GM21447 (cell line): Measurements from ENCODE around the gene PLD1.
A peak's percentile ranks its signal among the peaks of the same experiment; 100 is the strongest.
"Not testable (repeated sequence)": the region's sequence is repeated elsewhere in the genome, so short reads cannot be mapped to it uniquely, and the experiment has no call there.

ENCODE experiments used
- ATAC-seq: cut with Tn5 transposase; IDR thresholded peaks from one replicate; pipeline ENCODE4 v1.9.1; 2021; ENCODE audit not compliant: unreplicated experiment

Gene PLD1

DNA sequence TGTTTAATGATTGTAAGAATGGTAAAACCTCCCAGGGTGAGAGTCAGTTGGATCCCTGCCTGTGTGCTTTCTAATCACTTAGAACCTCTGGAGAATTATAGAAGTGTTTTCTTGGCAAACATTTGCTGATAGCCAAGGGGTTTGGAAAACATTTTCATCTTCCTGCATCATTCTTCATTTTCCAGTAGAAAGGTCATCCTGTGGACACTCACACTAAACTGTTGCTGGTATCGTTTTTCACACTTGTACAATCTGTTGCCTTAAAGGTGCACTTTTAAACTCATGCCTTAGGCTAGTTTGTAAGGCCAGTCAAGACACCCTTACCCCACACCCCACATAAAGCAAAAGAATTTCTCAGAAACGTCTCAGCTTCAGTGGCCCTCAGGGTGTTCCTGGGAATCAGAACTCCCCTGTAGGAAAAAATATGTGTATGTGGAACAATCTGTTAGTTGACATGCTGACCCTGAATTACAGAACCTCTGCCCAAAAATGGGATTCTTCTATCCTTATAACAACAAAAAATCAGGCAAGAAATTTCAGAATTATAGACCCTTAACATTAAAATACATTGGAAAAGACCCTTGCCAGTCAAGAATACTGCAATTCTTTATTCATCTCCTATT lies 5.8 kb upstream of the PLD1 start:
- no peak for ATAC-seq

DNA sequence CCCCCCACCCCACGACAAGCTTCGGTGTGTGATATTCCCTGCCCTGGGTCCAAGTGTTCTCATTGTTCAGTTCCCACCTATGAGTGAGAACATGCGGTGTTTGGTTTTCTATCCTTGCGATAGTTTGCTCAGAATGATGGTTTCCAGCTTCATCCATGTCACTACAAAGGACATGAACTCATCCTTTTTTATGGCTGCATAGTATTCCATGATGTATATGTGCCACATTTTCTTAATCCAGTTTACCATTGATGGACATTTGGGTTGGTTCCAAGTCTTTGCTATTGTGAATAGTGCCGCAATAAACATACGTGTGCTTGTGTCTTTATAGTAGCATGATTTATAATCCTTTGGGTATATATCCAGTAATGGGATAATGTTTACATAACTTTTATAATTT lies 4.4 kb upstream of the PLD1 start:
- ATAC-seq, result not testable (repeated sequence)

DNA sequence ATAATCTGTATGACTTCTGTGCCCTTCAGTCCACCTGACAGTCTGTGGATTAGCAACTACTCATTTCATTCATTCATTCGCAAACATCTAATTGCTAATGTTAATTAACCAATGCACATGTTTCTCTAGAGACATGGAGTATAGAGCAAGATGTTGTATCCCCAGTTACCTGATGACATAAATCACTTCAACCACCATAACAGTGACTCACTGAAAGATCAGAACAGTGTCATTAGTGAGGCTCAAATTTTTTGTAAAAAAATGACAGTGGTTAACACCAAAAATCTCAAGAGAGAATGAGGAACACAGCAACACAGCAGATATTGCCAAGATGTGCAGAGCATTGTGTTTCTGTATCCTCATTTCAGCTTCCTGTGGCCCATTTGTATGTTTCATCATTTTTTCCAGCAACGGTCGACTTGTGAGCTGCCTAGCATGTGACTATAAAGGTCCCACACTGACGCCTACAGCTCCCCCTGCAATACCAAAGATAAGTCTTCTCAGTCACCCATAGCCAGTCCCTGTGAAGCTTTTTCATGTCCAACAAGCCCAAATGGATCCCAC lies 3.7 kb upstream of the PLD1 start:
- ATAC-seq, result peak; percentile 47

DNA sequence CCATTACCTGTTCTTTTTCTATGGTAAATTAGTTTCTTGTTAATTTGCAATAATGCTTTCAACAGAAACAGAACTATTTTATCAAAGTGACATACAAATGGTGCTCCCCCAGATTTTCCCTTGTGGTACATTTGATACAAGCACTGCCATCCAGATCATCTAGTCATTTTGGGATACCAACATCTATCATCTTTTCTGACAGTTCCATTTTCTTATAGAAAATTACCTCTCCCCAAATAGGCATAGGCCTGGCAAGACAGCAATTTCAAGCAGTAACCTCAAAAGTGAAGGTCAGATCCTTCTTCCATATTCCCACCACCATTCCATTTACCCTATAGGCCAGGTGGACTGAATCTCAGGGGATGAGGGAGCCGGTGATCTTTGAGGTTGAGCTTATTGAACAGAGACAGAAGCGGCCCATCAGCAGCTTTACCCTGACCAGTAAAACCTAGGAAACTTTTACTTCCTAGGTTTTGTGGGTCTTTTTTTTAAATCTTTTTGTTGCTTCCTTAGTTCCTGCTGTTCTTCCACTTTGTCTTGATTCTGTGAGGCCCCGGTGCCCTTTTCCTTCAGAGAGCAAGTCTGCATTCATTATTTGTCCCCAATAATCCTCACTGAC lies 3.1 kb upstream of the PLD1 start:
- ATAC-seq, result no peak

DNA sequence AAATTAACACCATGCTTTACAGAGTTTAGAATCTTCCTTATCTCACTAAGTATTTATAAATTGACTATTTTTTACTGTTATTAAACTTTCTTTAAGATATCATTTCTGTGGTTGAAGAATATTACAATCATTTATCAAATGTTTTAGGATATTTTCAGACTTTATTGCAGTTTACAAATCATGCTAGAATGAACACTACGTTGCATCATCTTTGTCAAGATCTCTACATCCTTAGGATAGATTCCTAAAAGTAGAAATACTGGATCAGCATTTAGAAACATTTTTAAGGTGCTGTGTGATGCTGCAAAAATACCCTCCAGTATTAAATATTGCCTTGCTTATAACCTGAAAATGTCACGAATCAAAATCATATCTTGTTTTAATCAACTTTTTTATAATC lies 2.5 kb upstream of the PLD1 start:
- ATAC-seq, result no peak

DNA sequence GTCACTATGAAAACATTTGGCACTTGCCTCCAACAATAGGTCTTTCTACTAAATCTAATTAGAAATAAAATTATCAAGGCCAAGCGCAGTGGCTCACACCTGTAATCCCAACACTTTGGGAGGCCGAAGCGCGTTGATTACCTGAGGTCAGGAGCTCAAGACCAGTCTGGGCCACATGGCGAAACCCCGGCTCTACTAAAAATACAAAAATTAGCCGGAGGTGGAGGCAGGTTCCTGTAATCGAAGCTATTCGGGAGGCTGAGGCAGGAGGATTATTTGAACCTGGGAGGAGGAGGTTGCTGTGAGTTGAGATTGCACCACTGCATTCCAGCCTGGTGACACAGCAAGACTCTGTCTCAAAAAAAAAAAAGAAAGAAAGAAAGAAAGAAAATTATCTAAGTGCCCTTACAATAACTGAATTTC lies 1.6 kb upstream of the PLD1 start:
- ATAC-seq, result no peak

DNA sequence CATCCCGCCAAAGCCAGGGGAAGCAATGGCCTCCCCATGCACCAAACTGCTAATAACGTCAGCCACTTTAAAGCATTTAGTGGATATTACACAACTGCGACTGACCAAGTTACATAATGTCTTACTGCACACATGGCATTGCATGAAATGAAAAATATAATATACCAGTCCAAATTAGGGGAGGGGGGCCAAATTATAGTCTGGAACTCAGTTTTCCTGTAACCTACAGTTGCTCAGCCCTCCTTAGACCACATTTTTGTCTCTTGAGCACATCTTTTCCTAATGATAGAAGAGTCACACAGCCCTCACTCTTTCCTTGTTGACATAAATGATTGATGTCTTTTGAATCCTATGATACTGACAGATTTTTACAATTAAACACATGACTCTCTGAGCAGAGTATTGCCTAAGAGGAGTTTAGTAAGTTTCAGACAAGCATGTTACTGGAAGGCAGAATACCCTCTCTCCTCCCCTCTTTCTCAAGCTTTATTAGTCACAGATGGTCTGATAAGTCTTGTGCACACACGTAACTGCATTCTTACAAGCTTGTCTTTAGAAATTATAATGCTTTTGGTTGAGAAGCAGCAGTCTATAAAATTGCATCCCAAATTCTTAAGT lies 1.1 kb upstream of the PLD1 start:
- ATAC-seq, result no peak

DNA sequence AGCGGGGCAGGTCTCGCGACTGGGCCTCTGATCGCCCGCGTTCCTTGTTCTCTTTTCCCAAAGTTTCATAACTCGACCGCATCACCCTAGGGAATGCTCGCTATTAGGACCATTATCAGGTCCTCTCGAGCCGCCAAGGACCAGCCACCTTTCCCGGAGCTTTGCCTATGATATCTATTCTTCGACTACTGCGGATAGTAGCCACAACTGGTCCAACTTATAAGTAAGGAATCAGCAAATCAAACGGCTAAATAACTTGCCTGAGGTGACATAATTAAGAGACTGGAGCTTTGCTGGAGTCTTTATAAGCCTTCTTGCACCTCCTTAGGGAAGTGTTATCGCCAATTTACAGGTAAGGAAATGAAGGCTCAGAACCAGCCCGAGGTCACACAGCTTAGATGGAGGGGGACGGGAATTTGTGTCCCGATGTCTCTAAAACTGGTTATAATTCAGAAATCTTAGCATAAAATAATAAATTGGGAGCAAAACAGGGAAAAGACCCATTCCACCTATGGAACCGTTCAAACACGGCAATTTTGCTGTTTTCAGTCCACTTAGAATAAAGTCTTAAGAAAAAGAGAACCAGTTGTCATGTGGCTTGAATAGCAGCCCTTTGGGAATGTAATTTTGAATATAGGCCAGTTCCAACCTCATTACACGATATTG lies 479 bp upstream of the PLD1 start:
- no peak for ATAC-seq

DNA sequence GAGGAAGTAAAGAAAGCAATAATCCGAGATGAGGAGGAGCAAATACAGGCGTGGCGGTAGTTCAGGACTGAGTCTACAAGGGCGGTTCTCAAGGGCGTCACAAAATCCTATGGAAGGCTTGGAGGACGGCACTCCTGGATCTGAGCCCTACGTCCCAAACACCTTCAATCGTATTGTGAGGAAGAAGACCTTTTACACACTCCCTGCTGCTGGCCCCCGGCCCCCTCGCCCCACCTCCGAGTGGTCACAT lies 747 bp downstream of the PLD1 start:
- peak; percentile 28 for ATAC-seq

DNA sequence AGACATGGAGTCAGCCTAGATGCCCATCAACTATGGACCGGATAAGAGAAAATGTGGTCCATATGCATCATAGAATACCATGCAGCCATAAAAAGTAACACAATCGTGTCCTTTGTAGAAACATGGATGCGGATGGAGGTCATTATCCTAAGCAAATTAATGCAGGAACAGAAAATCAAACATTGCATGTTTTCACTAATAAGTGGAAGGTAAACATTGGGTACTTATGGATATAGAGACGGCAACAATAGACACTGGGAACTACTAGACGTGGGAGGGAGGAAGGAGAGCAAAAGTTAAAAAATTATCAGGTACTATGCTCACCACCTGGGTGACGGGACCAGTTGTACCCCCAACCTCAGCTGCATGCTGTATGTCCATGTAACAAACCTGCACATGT lies 2.5 kb downstream of the PLD1 start:
- ATAC-seq, result no peak

GRCh38 chr3:171807129-171807675 lies 3.1 kb downstream of the PLD1 start:
- no peak for ATAC-seq

GRCh38 chr3:171806200-171807128 lies 3.8 kb downstream of the PLD1 start:
- ATAC-seq, result no peak

- no peak for ATAC-seq
These were observed 4.6 kb downstream of the PLD1 start for GRCh38 chr3:171805687-171806086.

GRCh38 chr3:171804618-171805389 lies 5.5 kb downstream of the PLD1 start:
- ATAC-seq, result no peak

DNA sequence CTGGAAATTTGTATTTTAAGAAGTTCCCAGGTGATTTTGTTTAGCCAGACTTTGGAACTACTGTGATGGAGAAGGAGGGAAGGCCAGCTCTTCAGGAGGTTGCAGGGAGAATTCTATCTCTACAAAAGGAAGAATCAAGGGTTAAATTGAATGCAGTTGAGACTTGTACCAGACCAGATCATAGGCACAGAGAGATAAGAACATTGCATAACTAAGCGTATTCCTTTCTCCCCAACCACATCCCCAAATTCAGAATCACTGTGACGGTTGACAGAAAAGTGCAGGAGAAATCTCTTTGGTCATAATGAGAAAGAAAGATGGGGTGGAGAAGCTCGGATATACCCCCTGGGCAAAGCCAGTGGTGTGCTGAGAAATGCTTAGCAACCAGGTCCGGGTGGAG lies 7.2 kb downstream of the PLD1 start:
- ATAC-seq, result no peak

GRCh38 chr3:171802590-171802956 lies 7.7 kb downstream of the PLD1 start:
- no peak for ATAC-seq

GRCh38 chr3:171801738-171802589 lies 8.3 kb downstream of the PLD1 start:
- ATAC-seq, result no peak

GRCh38 chr3:171799501-171799900 lies 10.8 kb downstream of the PLD1 start:
- no peak for ATAC-seq

- ATAC-seq, result no peak
These were observed 12.4 kb downstream of the PLD1 start for GRCh38 chr3:171797873-171798272.
